HepG2 (cell line): Measurements from ENCODE around the gene HNRNPF. TPM values are rescaled to one million over a fixed set of nuclear protein-coding genes. Genes with fewer than 3 reads are reported as not detected.

ENCODE experiments used
- EED ChIP-seq: sonication (generic); formaldehyde crosslinking; IDR thresholded peaks from 2 replicates; pipeline ENCODE4 v1.5.0; 2020; ENCODE audit warnings: mild to moderate bottlenecking, missing genetic modification reagents
- ESRRA ChIP-seq: sonication (generic); formaldehyde crosslinking; IDR thresholded peaks from 2 replicates; pipeline ENCODE4 v1.5.1; 2020; ENCODE audit warnings: mild to moderate bottlenecking, low read depth, missing genetic modification reagents
- FOXP1 ChIP-seq, 2 experiments: fragments of 450-650 bp in 1 of 2; IDR thresholded peaks; 2 replicates each; pipeline ENCODE4 v1.6.1; 2017 to 2018; ENCODE audit warnings: antibody characterized with exemption in 1 of 2
- KDM5A ChIP-seq: fragments of 200-600 bp; sonication (generic); IDR thresholded peaks from 2 replicates; pipeline ENCODE4 v1.7.0; 2018; ENCODE audit warnings: antibody characterized with exemption, mild to moderate bottlenecking, low read length, borderline replicate concordance
- MAF1 ChIP-seq: sonication (generic); formaldehyde crosslinking; IDR thresholded peaks from 2 replicates; pipeline ENCODE4 v1.5.0; 2020; ENCODE audit warnings: missing genetic modification reagents, borderline replicate concordance
- RAD21 ChIP-seq: fragments of 450-650 bp; formaldehyde crosslinking; IDR thresholded peaks from 2 replicates; pipeline ENCODE4 v1.5.0; 2020; ENCODE audit warnings: mild to moderate bottlenecking
- SAP130 ChIP-seq: IDR thresholded peaks from 2 replicates; pipeline ENCODE4 v1.6.1; 2016; ENCODE audit warnings: low read depth
- ZNF124 ChIP-seq: sonication (generic); formaldehyde crosslinking; IDR thresholded peaks from 2 replicates; pipeline ENCODE4 v1.4.0; 2020; ENCODE audit warnings: missing genetic modification reagents
- ZNF446 ChIP-seq: sonication (generic); formaldehyde crosslinking; IDR thresholded peaks from 2 replicates; pipeline ENCODE4 v1.5.0; 2020; ENCODE audit warnings: mild to moderate bottlenecking, missing genetic modification reagents
- ZNF556 ChIP-seq: sonication (generic); formaldehyde crosslinking; IDR thresholded peaks from 2 replicates; pipeline ENCODE4 v1.4.0; 2020; ENCODE audit warnings: mild to moderate bottlenecking, missing genetic modification reagents, borderline replicate concordance
- polyA plus RNA-seq, 8 experiments: library from polyadenylated mRNA; depleted of rRNA in 3 of 8; stranded (reverse) in 7 of 8; unstranded in 1 of 8; fragments of >200 nt; fragmentation: Illumina TruSeq in 4 of 8; extraction: Trizol in 4 of 8; gene quantifications; 2 replicates each; pipeline versions ENCODE4 v1.2.1 to v1.2.3, GENCODE V29; 2011 to 2016; ENCODE audit warnings: low read depth in 4 of 8, missing spikeins in 1 of 8, mixed read lengths in 1 of 8; ENCODE audit not compliant: insufficient read depth in 1 of 8
- total RNA-seq, 5 experiments: library from RNA; depleted of rRNA; stranded (reverse); fragments of >200 nt; fragmentation: Illumina TruSeq; extraction: Trizol; gene quantifications; 2 replicates each; pipeline ENCODE4 v1.2.3, GENCODE V29; 2016; ENCODE audit warnings: low read depth in 1 of 5
- TF ChIP-seq, protein P1 (sequence below): sonication (generic); formaldehyde crosslinking; IDR thresholded peaks from 2 replicates; pipeline ENCODE4 v1.4.0; 2020; ENCODE audit warnings: missing genetic modification reagents, borderline replicate concordance
- TF ChIP-seq, protein P2 (sequence below): sonication (generic); formaldehyde crosslinking; IDR thresholded peaks from 2 replicates; pipeline ENCODE4 v1.4.0; 2020; ENCODE audit warnings: mild to moderate bottlenecking, missing genetic modification reagents
- TF ChIP-seq, protein P3 (sequence below): IDR thresholded peaks from 2 replicates; pipeline ENCODE4 v1.6.1; 2016; ENCODE audit warnings: missing compliant biosample characterization, missing genetic modification reagents, borderline replicate concordance

HNRNPF gene
- total and polyA plus RNA-seq, 2 of the 13 experiments (the other 11 are each of a cell fraction or from before 2014, with no cell fraction given): 166 to 308 TPM

DNA sequence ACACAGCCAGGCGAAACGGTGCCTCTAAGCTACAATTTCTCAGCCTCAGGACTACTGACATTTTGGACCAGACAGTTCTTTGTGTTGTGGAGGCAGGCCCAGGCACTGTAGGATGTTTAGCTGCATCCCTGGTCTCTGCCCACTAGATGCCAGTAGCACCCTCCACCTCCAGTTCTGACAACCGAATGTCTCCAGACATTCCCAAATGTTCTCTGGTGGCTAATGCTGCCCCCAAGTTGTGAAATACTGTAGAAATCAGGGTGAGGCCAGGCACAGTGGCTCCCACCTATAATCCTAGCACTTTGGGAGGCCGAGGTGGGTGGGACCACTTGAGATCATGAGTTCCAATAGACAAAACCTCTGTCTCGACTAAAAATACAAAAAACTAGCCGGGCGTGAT, 18.2 kb downstream of the HNRNPF start (continued):
- TF ChIP-seq, protein P1, sequence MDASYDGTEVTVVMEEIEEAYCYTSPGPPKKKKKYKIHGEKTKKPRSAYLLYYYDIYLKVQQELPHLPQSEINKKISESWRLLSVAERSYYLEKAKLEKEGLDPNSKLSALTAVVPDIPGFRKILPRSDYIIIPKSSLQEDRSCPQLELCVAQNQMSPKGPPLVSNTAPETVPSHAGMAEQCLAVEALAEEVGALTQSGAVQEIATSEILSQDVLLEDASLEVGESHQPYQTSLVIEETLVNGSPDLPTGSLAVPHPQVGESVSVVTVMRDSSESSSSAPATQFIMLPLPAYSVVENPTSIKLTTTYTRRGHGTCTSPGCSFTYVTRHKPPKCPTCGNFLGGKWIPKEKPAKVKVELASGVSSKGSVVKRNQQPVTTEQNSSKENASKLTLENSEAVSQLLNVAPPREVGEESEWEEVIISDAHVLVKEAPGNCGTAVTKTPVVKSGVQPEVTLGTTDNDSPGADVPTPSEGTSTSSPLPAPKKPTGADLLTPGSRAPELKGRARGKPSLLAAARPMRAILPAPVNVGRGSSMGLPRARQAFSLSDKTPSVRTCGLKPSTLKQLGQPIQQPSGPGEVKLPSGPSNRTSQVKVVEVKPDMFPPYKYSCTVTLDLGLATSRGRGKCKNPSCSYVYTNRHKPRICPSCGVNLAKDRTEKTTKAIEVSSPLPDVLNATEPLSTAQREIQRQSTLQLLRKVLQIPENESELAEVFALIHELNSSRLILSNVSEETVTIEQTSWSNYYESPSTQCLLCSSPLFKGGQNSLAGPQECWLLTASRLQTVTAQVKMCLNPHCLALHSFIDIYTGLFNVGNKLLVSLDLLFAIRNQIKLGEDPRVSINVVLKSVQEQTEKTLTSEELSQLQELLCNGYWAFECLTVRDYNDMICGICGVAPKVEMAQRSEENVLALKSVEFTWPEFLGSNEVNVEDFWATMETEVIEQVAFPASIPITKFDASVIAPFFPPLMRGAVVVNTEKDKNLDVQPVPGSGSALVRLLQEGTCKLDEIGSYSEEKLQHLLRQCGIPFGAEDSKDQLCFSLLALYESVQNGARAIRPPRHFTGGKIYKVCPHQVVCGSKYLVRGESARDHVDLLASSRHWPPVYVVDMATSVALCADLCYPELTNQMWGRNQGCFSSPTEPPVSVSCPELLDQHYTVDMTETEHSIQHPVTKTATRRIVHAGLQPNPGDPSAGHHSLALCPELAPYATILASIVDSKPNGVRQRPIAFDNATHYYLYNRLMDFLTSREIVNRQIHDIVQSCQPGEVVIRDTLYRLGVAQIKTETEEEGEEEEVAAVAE (CRISPR knock-in tag): no peak
- TF ChIP-seq ESRRA (CRISPR knock-in tag): no peak
- TF ChIP-seq FOXP1 (IDR thresholded peaks at IDR 0.05): no peak
- TF ChIP-seq FOXP1 (CRISPR knock-in tag; IDR thresholded peaks at IDR 0.05): no peak
- no peak for TF ChIP-seq ZNF124 (CRISPR knock-in tag)
- no peak for TF ChIP-seq MAF1 (CRISPR knock-in tag)
- TF ChIP-seq, protein P2, sequence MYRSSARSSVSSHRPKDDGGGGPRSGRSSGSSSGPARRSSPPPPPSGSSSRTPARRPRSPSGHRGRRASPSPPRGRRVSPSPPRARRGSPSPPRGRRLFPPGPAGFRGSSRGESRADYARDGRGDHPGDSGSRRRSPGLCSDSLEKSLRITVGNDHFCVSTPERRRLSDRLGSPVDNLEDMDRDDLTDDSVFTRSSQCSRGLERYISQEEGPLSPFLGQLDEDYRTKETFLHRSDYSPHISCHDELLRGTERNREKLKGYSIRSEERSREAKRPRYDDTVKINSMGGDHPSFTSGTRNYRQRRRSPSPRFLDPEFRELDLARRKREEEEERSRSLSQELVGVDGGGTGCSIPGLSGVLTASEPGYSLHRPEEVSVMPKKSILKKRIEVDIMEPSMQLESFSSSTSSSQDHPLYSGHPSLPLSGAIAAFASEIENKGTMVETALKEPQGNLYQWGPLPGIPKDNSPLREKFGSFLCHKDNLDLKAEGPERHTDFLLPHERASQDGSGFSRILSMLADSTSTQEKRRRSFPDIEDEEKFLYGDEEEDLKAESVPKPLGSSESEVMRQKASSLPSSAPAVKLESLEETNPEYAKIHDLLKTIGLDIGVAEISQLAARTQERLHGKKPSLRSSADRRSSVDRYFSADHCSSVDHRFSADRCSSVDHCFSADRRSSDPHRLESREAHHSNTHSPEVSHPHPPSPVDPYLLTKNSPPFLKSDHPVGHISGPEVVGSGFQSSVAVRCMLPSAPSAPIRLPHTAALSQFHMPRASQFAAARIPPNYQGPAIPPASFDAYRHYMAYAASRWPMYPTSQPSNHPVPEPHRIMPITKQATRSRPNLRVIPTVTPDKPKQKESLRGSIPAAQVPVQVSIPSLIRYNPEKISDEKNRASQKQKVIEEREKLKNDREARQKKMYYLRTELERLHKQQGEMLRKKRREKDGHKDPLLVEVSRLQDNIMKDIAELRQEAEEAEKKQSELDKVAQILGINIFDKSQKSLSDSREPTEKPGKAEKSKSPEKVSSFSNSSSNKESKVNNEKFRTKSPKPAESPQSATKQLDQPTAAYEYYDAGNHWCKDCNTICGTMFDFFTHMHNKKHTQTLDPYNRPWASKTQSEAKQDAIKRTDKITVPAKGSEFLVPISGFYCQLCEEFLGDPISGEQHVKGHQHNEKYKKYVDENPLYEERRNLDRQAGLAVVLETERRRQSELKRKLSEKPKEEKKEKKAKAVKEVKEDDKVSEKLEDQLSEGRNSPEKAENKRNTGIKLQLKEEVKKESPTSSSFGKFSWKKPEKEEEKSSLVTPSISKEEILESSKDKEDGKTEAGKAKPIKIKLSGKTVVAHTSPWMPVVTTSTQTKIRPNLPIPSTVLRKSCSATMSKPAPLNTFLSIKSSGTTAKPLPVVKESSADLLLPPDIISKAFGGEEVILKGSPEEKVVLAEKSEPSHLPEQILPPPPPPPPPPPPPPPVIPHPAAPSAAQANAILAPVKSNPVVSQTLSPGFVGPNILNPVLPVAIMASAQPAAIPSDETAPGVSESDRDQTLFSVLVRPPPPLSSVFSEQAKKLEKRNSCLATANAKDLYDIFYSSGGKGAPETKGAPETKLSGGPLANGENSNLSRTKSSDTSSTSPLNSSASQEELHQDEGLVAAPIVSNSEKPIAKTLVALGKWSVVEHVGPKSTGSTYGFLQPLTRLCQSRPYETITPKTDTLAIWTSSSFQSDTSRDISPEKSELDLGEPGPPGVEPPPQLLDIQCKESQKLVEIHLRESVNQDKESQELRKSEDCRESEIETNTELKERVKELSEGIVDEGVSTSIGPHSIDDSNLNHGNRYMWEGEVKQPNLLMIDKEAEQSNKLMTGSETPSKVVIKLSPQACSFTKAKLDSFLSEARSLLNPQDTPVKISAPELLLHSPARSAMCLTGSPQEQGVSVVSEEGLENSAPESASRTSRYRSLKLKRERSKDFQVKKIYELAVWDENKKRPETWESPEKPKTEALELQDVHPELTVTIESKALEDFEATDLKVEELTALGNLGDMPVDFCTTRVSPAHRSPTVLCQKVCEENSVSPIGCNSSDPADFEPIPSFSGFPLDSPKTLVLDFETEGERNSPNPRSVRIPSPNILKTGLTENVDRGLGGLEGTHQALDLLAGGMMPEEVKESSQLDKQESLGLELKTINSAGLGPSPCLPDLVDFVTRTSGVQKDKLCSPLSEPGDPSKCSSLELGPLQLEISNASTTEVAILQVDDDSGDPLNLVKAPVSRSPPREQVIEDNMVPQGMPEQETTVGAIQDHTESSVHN (CRISPR knock-in tag): no peak
- TF ChIP-seq, protein P3, sequence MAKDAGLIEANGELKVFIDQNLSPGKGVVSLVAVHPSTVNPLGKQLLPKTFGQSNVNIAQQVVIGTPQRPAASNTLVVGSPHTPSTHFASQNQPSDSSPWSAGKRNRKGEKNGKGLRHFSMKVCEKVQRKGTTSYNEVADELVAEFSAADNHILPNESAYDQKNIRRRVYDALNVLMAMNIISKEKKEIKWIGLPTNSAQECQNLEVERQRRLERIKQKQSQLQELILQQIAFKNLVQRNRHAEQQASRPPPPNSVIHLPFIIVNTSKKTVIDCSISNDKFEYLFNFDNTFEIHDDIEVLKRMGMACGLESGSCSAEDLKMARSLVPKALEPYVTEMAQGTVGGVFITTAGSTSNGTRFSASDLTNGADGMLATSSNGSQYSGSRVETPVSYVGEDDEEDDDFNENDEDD (CRISPR knock-in tag): no peak
- no peak for TF ChIP-seq ZNF556 (CRISPR knock-in tag)
- peak; percentile 36; the same call in 1 of the 2 replicates for TF ChIP-seq SAP130 (CRISPR knock-in tag)
- no peak for TF ChIP-seq KDM5A
- TF ChIP-seq ZNF446 (CRISPR knock-in tag): no peak
- peak; percentile 70 for TF ChIP-seq RAD21 (CRISPR knock-in tag)
- TF ChIP-seq EED: no peak
